GM12872 (cell line): ENCODE results near the gene ATOSA.

Experiments
- TF ChIP-seq, protein P1 (sequence below): IDR thresholded peaks from 3 replicates; pipeline ENCODE4 v1.5.1; 2011; ENCODE audit warnings: low read depth, mild to moderate bottlenecking, low read length, moderate library complexity; ENCODE audit not compliant: insufficient read depth

ATOSA gene

DNA sequence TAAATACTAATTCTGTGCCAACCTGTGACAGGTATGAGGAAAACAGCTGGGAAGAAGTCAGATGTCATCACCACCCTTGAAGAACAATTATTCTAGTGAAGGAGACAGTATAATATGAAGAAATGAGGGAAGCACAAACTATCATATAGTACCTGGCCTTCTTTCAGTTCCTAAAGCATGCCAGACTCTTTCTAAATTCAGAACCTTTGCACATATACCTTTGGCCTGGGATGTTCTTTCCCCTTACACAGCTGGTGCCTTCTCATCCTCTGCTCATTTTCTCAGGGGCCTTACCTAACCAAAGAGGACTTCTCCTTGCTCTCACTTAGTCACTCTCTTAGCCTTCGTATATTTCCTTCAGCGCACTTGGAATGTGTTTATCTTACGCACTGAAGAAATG lies 19.0 kb downstream of the ATOSA start:
- TF ChIP-seq, protein P1, sequence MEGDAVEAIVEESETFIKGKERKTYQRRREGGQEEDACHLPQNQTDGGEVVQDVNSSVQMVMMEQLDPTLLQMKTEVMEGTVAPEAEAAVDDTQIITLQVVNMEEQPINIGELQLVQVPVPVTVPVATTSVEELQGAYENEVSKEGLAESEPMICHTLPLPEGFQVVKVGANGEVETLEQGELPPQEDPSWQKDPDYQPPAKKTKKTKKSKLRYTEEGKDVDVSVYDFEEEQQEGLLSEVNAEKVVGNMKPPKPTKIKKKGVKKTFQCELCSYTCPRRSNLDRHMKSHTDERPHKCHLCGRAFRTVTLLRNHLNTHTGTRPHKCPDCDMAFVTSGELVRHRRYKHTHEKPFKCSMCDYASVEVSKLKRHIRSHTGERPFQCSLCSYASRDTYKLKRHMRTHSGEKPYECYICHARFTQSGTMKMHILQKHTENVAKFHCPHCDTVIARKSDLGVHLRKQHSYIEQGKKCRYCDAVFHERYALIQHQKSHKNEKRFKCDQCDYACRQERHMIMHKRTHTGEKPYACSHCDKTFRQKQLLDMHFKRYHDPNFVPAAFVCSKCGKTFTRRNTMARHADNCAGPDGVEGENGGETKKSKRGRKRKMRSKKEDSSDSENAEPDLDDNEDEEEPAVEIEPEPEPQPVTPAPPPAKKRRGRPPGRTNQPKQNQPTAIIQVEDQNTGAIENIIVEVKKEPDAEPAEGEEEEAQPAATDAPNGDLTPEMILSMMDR: no peak

DNA sequence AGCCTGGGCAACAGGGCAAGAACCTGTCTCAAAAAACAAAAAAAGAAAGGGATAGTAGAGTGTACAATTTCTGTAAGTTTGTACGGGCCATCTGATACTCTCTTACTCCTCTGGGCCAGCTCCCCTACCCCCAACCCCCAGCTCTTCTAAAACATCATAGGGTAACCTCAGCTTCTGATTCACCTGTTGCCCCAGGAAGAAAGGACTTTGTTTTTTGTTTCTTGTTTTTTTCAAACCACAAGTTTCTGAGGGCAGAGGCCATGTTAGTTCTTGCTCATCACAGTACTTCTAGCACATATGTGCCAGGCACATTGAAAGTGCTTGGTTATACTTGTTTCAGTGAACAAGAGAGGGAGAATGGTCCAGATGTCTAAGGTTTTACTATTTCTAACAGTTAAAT lies 20.2 kb downstream of the ATOSA start:
- TF ChIP-seq, protein P1: no peak

DNA sequence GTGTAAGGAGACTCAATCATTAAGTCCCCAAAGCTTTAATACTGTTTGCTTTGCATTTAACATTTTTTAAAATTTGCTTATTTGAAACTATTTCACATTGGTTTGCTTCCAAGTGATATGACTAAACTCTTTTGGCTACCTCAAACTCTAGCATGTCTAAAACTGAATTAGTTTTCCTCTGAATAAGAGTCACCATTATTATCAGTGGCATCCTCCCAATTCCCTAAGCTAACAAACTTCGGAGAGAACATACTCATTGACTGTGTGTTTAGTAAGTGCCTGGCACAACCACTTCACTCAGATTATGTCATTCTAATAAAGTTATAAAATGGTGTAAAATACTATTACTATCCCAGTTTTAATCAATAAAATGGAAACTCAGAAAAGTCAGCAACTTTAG lies 21.9 kb downstream of the ATOSA start:
- TF ChIP-seq, protein P1: no peak

DNA sequence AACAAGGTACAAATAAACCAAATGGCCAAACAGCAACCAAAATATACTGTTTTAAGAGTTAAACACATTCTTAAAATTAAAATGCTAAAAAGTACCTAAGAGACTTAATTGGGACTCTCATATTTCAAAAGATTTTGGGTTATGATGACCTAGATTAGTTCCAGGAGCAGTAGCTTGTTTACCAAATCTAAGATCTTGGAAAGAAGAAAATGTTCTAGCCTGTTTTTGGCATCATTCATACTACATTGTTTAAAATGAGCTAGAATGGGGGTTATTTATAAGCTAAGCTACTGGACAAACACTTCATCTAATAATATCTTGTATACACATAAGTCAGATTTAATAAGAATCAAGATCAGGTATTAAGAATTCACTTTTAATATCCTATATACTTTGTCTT lies 22.8 kb downstream of the ATOSA start:
- TF ChIP-seq, protein P1: no peak

DNA sequence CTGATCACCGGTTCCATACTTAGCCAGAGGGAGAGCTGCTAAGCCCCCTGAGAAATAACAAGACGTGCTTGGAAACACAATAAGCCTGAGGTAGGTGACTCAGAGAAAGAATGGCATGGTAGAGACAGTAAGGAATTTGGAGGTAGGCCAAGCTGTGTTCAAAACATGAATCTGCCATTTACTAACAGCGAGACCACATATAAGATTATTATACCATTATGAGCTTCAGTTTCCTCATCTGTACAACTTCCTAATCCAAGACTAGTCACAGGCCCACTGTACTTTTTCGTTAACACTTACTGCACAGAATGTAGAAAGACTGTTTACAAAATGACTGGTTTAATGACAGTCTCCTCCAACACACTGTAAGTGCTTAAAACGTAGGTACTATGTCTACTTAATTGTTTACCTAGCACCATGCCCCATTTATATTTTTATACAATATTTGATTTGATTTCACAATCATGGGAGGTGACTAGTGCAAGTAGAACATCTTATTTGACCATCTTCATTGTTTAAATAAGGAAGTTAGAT lies 25.7 kb downstream of the ATOSA start:
- TF ChIP-seq, protein P1: no peak

DNA sequence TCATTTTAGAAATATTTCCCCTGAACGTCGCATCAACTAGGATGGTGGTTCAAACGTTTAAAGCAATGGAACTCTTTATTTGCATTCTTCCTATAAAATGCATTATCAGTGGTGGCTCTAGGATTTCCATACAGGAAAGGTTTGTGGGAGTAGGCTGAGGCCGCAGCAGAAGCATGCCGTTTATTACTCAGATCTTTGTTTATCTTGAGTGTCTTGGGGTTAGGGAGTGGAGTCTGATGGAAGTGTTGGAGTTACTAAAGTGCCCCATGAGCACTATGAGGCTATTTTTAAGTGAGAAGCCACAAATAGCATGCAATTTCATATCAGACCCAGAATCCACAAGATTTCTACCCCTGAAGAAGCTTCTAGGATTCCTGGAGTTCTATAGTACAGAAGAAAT lies 26.2 kb downstream of the ATOSA start:
- TF ChIP-seq, protein P1: no peak

DNA sequence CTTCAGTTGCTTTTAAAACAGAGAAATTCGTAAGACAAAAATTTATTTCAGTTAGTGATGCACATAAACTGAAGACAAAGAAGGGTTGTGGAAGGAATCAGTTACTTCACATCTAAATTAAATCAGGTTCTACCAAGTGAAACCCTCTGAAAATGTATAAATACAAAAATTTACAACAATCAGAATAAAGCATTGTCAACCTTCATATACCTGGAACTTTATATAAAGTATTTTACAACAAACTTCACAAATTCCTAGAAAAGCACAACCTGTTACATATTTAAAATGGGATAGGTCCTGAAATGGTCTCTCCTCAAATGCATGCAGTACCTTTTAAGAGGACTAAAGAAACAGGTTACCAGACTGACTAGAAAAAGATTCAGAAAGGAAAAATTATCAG lies 26.9 kb downstream of the ATOSA start:
- TF ChIP-seq, protein P1: no peak
